G401 (cell line): ENCODE measurements around the gene PTPRN. TPM values are rescaled to one million over a fixed set of nuclear protein-coding genes. Genes with fewer than 3 reads are reported as not detected.
"Not testable (repeated sequence)": the region's sequence is repeated elsewhere in the genome, so short reads cannot be mapped to it uniquely, and the experiment has no call there.

Source experiments
- DNase-seq: peaks from one replicate; pipeline ENCODE4 v3.0.0-alpha.2; 2015; ENCODE audit warnings: low spot score
- in situ Hi-C: cut with HindIII; loops from 2 replicates; pipeline ENCODE4 v1.10.0; 2016; ENCODE audit warnings: low sequenced_read_pairs, mixed read lengths
- total RNA-seq: library from RNA; depleted of rRNA; stranded (reverse); fragments of >200 nt; shearing (Covaris generic); gene quantifications from 2 replicates; pipeline ENCODE4 v1.2.3, GENCODE V29; 2014

Gene PTPRN
- total RNA-seq, 1 experiment from 2014 or later, result 0.71 TPM

DNA sequence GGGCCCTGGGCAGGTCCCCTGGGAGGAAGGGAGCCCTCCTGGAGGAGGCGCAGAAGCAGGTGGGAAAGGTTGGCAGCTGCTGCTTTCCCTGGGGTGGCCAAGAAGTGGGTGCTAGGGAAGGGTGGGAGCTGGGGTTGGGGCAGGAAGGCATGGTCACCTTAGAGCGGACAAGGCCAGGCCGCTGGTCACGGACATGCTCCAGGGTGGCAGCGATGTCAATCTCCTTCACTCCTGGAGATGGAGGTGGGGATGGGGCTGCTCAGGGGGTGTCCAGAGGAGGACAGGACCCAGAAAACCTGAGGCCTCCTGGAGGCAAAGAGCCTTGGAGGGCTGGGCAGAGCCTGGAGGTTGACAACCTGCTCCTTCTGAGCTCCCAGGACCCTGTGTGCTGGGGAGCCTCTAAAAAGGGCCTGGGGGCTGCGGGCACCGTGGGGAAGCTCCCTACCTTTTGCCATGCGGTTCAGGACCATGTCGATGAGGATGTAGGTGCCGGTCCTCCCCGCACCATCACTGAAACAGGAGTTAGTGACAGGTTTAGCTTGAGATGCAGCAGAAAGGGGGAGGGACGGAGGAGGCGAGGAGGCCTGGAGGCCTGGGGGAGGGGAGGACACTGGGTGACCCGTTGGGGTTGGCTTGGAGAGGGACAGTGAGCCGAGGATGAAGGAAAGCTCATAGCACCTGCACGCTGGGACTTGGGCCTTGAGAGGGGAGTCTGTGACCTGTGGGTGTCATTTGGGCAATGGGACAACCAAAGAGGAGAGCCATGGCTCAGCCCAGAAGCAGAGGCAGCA, 18.6 kb downstream of the PTPRN start:
- in situ Hi-C loops, result no loop called here
- DNase-seq, result no peak

DNA sequence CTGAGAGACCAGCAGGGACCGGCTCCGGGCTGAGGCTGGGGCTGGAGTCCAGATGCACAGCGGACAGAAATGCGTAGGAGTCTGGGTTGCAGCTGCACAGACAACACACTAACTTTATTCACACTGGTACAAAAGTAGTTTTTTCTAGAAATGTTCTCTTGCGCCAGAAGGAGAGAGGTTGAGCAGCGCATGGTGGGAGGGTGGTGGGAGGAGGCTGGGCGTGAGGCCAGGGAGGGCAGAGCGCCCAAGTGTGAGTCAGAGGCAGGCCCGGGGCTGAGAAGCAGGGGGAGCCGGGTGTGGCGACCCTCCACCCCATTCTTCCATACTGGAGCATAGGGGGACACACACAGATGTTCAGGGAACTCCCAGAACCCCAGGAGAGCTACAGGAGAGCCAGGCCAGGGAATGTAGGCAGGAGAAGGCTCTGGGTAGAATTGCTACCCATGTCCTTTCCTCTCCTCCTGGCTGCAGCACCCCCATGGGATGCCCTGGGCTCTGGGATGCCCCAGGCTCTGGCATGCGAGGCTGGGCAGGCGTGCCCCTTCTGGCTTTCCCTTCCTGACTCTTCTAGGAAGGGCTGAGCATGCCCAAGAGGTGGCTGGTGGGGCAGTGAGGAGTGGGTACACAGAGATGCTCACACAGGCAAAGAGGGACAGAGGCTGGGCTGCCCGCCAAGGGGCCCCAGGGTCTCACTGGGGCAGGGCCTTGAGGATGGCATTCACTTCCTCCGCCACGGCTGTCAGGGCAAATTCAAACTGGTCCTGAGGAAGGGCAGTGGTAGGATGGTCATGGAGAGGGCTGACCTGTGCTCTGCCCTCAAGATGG, 19.5 kb downstream of the PTPRN start:
- no peak for DNase-seq
- in situ Hi-C loops, result no loop called here

- in situ Hi-C loops, result no loop called here
- DNase-seq, result no peak
Measured at GRCh38 chr2:219289195-219289536, 20.0 kb downstream of the PTPRN start.

GRCh38 chr2:219287580-219288265, 21.5 kb downstream of the PTPRN start:
- in situ Hi-C loops, result no loop called here
- DNase-seq, result no peak

DNA sequence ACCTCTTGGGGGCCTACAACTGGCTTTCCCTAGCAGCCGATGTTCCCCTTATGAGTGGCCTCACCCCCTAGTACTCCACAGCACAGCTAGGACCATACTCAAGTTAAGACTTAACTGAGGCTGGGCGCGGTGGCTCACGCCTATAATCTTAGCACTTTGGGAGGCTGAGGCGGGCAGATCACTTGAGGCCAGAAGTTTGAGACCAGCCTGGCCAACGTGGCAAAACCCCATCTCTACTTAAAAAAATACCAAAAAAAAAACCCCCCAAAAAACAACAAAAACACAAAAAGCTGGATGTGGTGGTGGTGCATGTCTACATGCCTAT, 22.1 kb downstream of the PTPRN start:
- DNase-seq, in situ Hi-C loops: not testable (repeated sequence)

DNA sequence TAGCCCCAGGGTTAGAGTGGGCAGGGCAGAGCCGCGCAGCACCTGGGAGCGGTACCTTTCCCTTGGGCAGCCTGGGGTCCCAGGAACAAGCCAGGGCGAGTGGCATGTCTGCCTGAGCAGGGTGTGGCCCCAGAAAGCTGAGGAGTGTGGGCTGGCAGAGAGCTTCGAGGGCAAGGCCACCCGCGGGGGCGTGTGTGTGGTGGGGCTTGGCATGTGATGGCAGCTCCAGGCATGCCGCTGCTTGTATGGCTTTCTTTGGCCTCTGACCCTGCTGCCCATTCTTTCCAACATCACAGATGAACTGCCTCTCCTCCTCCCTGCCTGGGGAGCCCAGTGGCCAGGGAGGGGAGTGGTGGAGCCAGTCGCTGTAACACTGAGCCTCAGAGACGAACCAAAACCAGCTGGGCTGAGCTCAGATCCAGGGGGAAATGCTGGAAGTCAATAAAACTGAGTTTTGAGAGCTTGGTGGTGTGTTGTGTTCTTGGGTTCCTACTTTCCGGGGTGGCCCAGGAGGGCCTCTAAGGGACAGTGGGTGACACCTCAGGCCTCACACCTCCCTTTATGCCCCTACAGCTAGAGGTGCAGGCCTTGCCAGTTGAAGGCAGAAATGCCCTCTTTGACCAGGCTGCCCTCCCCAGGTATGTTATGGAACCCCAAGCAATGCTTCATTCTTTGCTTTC, 22.6 kb downstream of the PTPRN start:
- in situ Hi-C loops, result no loop called here
- DNase-seq, result no peak

DNA sequence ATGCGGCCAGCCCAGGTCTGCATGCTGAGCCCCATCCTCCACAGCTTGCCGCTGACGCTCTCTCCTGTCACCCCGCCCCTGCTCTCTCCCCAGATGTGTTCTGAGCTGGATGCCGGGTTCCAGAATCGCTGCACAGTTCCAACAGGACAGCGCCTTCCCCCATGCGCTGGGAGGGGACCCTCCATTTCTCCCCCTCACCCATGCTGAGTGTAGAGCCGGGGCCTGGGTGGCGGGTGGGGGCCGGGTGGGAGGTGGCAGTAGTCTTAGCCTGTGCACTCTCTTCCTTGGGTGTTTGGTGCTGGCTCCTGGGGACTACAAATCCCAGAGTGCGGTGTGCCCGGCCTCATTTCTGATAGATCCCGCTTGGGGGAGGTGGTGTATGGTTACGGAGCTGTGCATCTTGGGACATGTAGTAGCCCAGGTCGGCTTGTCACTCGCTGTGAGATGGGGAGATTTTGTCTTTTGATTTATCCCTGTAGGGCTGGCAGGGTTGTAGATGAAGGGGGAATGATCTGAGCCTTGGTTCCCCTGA, 23.2 kb downstream of the PTPRN start:
- in situ Hi-C loops, result no loop called here
- peak; percentile 87 for DNase-seq

- in situ Hi-C loops, result no loop called here
- DNase-seq, result no peak
Measured at GRCh38 chr2:219285373-219285735, 23.8 kb downstream of the PTPRN start.

- in situ Hi-C loops, result no loop called here
- no peak for DNase-seq
Measured at GRCh38 chr2:219284501-219285372, 24.5 kb downstream of the PTPRN start.

DNA sequence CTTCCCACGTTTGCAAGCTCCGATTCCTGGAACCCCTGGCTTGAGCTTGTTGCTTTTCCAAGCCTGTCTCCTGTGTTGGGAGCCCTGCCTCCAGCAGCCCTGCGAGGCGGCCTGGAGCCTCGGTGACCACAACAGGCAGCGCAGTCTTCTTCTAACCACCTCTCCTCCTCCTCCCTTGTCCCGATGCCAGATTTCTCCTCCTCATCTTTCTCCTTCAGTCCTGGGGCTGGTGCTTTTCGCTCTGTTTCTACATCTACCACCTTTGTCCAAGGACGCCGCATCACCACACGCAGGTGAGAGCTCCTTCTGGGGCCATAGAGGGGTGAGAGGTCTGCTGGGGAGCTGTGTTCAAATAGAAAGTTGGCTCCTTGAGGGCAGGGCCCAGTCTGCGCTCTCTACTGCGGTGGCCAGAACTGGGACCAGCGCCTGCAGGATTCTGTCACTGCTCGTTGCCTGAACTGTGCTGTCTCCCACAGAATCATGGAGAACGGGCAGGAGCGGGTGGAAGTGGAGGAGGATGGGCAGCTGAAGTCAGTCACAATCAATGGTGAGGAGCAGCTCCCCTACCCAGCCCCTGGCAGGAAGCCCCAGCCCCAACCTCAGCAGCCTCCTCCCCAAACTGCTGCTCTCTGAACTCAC, 26.1 kb downstream of the PTPRN start:
- in situ Hi-C loops, result no loop called here
- DNase-seq, result no peak

GRCh38 chr2:219282375-219282774, 26.8 kb downstream of the PTPRN start:
- in situ Hi-C loops, result no loop called here
- DNase-seq, result peak; percentile 57

DNA sequence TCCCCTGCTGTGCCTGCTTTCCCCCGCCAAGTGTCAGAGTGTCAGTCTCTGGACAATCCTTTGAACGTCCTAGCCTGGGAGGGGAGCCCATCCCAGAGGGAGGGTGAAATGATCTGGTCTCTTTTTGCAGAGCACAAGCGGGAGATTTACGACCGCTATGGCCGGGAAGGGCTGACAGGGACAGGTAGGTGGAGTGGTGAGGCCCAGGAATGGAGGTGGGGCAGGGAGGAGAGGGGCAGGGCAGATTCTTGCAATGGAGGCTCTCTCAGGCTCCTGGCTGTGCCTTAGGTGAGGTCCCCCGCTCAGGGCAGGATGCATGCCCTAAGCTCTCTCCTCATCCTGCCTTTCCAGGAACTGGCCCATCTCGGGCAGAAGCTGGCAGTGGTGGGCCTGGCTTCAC, 27.6 kb downstream of the PTPRN start:
- no peak for DNase-seq
- in situ Hi-C loops, result no loop called here

- in situ Hi-C loops, result no loop called here
- no peak for DNase-seq
Measured at GRCh38 chr2:219280651-219281050, 28.6 kb downstream of the PTPRN start.

- in situ Hi-C loops, result no loop called here
- no peak for DNase-seq
Measured at GRCh38 chr2:219279916-219280516, 29.2 kb downstream of the PTPRN start.

DNA sequence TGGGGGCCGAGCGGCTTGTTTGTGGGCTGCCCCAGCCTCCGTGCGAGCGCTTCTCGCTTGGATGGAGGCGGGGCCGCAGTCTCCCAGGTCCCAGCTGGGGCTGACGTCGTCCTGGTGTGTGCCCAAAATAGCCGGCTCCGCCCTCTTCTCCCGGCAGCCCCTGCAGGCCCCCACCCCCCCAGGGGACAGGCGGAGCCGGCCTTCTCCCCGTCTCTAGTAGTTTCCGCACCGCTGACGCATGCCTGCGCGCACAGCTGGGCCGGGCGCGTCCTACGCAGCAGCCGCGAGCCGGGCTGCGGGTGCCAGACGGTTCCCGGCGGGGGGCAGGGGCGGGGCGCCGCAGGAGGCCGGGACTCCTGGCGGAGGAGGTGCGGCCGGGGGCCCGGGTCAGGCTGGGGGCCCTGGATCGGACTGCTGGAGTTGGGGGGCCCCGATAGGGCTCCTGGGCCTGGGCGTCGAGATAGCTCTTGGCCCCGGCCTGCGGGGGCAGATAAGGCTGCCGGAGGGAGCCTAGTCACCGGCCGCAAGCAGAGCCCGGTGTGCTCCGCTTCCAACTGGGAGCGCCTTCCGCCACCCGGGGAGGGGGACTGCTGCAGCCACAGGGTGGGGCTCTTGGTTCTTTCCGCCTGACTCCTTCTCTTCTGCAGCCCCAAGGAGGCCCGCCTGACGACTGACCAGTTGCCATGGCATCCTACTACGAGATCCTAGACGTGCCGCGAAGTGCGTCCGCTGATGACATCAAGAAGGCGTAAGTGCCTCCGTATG, 29.9 kb downstream of the PTPRN start, which contains the start of gene DNAJB2:
Gene DNAJB2 (plus strand): TSS at position 216 of the 765 bp plus-strand sequence. CDS start 468 bp downstream, at position 684.
- in situ Hi-C loops, result no loop called here
- peak; percentile 98 for DNase-seq

DNA sequence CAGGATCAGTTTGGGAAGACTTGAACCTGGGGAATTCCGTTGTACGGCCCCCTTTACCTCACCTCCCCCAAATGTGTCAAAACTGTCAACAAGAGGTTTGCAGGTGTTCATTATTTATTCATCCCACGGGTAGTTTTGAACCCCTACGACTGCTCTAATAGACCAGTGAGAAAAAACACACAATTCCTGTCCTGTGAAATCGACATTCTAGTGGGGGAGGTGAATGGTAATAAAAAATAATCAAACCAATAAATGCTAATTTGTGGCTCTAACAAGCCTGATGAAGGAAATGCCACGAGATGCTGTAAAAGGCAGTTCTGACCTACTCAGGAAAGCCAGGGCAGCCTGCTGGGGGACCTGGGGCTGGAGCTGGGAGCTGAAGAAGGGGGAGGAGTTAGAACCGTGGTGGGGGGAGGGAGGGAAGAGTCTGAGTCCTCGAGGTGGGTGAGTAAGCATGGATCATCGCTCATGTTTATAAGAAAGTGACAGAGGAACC, 30.5 kb downstream of the PTPRN start:
- in situ Hi-C loops, result no loop called here
- no peak for DNase-seq
